Pancreas (tissue), 10 donors: ENCODE results near the gene CCDC12. TPM values are rescaled to one million over a fixed set of nuclear protein-coding genes. Genes with fewer than 3 reads are reported as not detected.
A peak's percentile ranks its signal among the peaks of the same experiment; 100 is the strongest.

Experiments
- ATAC-seq, 4 donors: fragments of 200-7000 bp; cut with Tn5 transposase; one replicate each; pipeline versions ENCODE4 v1.8.0 to v1.9.1; 2020; ENCODE audit warnings: mild to moderate bottlenecking in 4 of 4, moderate library complexity in 4 of 4
- DNase-seq, 6 donors: peaks; one replicate each; pipeline ENCODE4 v3.0.0-alpha.2; 2020
- FAIRE-seq: peaks from 2 replicates; lab custom pipeline; 2012; peaks lifted over from hg19 to GRCh38; lab: Jason Lieb, UNC
- H3K27ac ChIP-seq, 4 donors: fragments of 200-600 bp; sonication (generic); 1 replicate in 3 of 4; 2 replicates in 1 of 4; pipeline versions ENCODE4 v1.5.0 to v1.8.0; 2020
- H3K27me3 ChIP-seq, 4 donors: fragments of 200-600 bp; one replicate each; pipeline ENCODE4 v1.8.0; 2021
- H3K36me3 ChIP-seq, 3 donors: fragments of 200-600 bp; sonication (generic) in 1 of 3; one replicate each; pipeline versions ENCODE4 v1.5.0 to v1.8.0; 2020 to 2021
- H3K4me1 ChIP-seq, 3 donors: fragments of 200-600 bp; one replicate each; pipeline ENCODE4 v1.8.0; 2021
- H3K4me3 ChIP-seq, 4 donors: fragments of 200-600 bp; sonication (generic) in 2 of 4; one replicate each; pipeline versions ENCODE4 v1.5.0 to v1.8.0; 2020 to 2021
- H3K9me3 ChIP-seq, 4 donors: fragments of 200-600 bp; one replicate each; pipeline ENCODE4 v1.8.0; 2021
- WGBS, 2 donors: extraction: QIAGEN DNeasy Blood & Tissue Kit; methylation state at CpG; one replicate each; pipeline ENCODE4 v1.1.7; 2013; 5-methylcytosine and 5-hydroxymethylcytosine counted together
- intact Hi-C, 3 donors: fragments of 100-400 bp; cut with DNase I; formaldehyde crosslinking; loops; one replicate each; pipeline versions ENCODE4 v1.11.1 to v1.14.2; 2022
- polyA plus RNA-seq, 2 donors: library from polyadenylated mRNA; stranded (reverse); fragments of 200-250 nt; gene quantifications; one replicate each; pipeline ENCODE4 v1.2.3, GENCODE V29; 2013
- total RNA-seq, 6 donors: library from RNA; stranded (reverse); fragmentation: NEBNext Ultra II Directional in 4 of 6; extraction: Animal tissue kit (Norgen Biotek cat#: 25700) in 4 of 6; gene quantifications; one replicate each; pipeline versions ENCODE4 v1.2.1 to v1.2.4, GENCODE V29; 2021 to 2023
- TF ChIP-seq, protein P1 (sequence below), 4 donors: fragments of 200-600 bp; sonication (generic) in 3 of 4; IDR thresholded peaks; one replicate each; pipeline versions ENCODE4 v1.5.0 to v1.8.0; 2021; ENCODE audit warnings: antibody characterized with exemption in 4 of 4
- donor health status: healthy with polysubstance abuse.
- donor health status: DM: no; HTN: no; CAD: no; lungs with moderate emphysema.
- donor health status: DM: no; HTN: no; CAD: no.
- donor health status: control.
- donor health status: control.
- donor health status: Bipolar disorder and iron deficiency.
- donor health status: DM: yes; HTN: yes; CAD: no.
- donor health status: DM: no; HTN: no; CAD: no.
- donor health status: DM: no; HTN: no; CAD: no.
- donor health status: DM: yes; HTN: yes; CAD: no.

CCDC12 gene
- total and polyA plus RNA-seq, 8 donors: 20.7 to 82.8 (median 24.9) TPM

DNA sequence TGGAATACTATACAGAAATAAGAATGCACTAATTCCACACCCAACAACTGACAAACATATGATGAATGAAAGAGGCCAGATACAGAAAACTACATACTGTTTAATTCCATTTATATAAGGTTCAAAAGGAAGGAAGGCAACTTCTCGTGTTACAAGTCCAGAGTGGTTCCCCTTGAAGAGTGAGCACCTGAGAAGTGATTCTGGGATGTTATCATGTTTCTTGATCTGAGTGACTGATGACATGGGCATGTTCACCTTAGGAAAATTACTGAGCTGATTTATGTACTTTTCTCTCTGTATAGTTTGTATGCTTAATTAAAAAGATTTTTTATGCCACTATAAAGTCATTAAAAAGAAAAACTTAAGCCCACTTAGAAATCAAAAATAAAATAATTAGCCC lies 13.6 kb downstream of the CCDC12 start:
- no peak for FAIRE-seq
- Histone ChIP-seq H3K36me3 (no peaks in the 10 kb centered on the region), H3K4me3 (no peak overlapping the region), H3K4me1 (peaks cover 52 to 54% (median 54%) of the 10 kb centered on the region in 3 donors), H3K27ac (peak overlapping the region in 1 of 4 donors; percentile 12), H3K9me3 (no peaks in the 10 kb centered on the region), H3K27me3 (no peaks in the 10 kb centered on the region)
- WGBS, 2 donors: 91 to 94% methylated on average over 1 of the region's 1 CpG
- intact Hi-C loops: no loop called here
- ATAC-seq: no peak
- no peak for DNase-seq
- TF ChIP-seq, protein P1, sequence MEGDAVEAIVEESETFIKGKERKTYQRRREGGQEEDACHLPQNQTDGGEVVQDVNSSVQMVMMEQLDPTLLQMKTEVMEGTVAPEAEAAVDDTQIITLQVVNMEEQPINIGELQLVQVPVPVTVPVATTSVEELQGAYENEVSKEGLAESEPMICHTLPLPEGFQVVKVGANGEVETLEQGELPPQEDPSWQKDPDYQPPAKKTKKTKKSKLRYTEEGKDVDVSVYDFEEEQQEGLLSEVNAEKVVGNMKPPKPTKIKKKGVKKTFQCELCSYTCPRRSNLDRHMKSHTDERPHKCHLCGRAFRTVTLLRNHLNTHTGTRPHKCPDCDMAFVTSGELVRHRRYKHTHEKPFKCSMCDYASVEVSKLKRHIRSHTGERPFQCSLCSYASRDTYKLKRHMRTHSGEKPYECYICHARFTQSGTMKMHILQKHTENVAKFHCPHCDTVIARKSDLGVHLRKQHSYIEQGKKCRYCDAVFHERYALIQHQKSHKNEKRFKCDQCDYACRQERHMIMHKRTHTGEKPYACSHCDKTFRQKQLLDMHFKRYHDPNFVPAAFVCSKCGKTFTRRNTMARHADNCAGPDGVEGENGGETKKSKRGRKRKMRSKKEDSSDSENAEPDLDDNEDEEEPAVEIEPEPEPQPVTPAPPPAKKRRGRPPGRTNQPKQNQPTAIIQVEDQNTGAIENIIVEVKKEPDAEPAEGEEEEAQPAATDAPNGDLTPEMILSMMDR (IDR thresholded peaks at IDR 0.05): no peak

DNA sequence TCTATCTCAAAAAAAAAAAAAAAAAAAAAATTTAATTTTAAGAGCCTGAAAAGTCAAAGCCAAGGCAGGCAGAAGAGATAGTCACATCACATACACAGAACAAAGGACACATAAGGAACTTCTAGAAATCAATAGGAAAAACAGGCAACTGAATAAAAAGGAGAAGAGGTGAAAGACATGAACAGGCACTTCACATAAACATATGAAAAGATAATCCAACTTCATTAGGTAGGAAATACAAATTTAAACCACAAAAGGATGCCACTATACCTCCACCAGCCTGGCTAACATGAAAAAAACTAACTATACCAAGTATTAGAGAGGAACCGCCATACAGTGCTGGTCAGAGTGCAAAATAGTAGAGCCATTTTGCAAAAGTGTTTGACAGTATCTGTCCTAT lies 14.1 kb downstream of the CCDC12 start:
- peak overlapping the region in 1 of 4 donors; percentile 12 for H3K27ac ChIP-seq
- TF ChIP-seq, protein P1 (IDR thresholded peaks at IDR 0.05): no peak
- ATAC-seq (no peak), FAIRE-seq (no peak), DNase-seq (no peak)
- peaks cover 53 to 54% (median 53%) of the 10 kb centered on the region in 3 donors for H3K4me1 ChIP-seq
- no peaks in the 10 kb centered on the region for H3K27me3 ChIP-seq
- no peaks in the 10 kb centered on the region for H3K36me3 ChIP-seq
- WGBS, 2 donors: 100% methylated on average over 1 of the region's 1 CpG
- H3K9me3 ChIP-seq: no peaks in the 10 kb centered on the region
- no peak overlapping the region for H3K4me3 ChIP-seq
- intact Hi-C loops: no loop called here

DNA sequence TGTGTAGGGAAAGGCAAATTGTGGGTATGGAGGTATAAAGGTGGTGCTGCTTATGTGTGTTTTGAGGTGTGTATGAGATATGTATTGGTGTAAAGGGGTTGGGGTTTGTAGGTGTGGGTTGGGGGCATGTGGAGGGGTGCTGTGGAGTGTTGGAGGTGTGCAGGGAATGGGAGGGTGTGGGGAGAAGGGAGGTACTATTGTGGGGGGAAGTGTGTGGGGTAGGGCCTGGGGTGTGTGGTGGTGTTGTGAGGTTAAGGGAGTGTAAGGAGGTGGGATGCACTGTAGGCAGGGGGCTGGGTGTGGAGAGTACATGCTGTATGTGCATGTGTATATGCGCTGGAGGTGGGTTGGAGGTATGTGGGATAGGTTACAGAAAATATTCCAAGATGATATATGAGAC lies 15.7 kb downstream of the CCDC12 start:
- H3K27me3 ChIP-seq: no peaks in the 10 kb centered on the region
- no peaks in the 10 kb centered on the region for H3K9me3 ChIP-seq
- no peak for DNase-seq
- H3K27ac ChIP-seq: peak overlapping the region; percentile 51 to 84 (median 78)
- peaks cover 55 to 61% (median 59%) of the 10 kb centered on the region in 3 donors for H3K4me1 ChIP-seq
- H3K4me3 ChIP-seq: no peak overlapping the region
- ATAC-seq: peak in 2 of 4 donors; percentile 6 to 7
- TF ChIP-seq, protein P1 (IDR thresholded peaks at IDR 0.05): no peak
- no peaks in the 10 kb centered on the region for H3K36me3 ChIP-seq
- FAIRE-seq: no peak
- intact Hi-C loops: no loop called here
- 85 to 100% methylated on average over 1 of the region's 1 CpG for WGBS, 2 donors

DNA sequence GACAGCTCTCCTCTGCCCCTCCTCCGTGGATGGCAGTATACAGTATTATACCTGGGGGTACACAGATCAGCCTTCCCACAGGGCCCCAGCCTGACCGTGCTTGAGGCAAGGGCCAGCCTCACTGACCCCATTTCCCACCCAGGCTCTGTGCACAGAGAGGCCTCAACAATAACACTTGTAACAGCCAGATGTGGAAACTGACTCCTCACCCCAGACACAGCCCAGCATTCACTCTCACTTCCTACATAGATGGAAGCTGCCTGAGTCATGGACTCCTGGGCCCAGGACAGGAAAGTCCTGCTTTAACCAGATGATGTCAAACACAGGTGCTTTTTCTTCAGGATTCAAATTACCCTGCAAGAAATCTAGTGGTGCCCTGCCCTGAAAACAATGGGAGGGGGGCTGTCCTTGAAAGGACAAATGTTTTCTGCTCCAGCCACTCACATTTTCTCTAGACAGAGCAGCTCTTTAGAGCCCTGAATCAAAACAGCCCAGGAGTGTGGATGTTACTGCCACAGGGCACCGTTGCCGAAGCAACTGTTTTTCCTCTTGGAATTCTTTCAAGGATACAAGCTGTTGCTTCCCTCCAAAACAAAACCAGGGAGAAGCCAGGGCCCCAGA lies 16.4 kb downstream of the CCDC12 start:
- Histone ChIP-seq H3K27me3 (no peaks in the 10 kb centered on the region), H3K36me3 (no peaks in the 10 kb centered on the region), H3K9me3 (no peaks in the 10 kb centered on the region), H3K4me3 (no peak overlapping the region), H3K4me1 (peaks cover 58 to 65% (median 59%) of the 10 kb centered on the region in 3 donors), H3K27ac (peak overlapping the region; percentile 51 to 84 (median 78))
- ATAC-seq (peak; percentile 76 to 82 (median 80)), DNase-seq (peak in 4 of 6 donors; percentile 39 to 77 (median 58)), FAIRE-seq (no peak)
- WGBS, 2 donors: 18 to 23% methylated on average over 4 of the region's 4 CpGs
- intact Hi-C loops: no loop called here
- TF ChIP-seq, protein P1 (IDR thresholded peaks at IDR 0.05): no peak

GRCh38 chr3:46959161-46959511 lies 17.4 kb downstream of the CCDC12 start:
- intact Hi-C loops: no loop called here
- no peaks in the 10 kb centered on the region for H3K27me3 ChIP-seq
- WGBS, 2 donors: 77 to 90% methylated on average over 6 of the region's 6 CpGs
- H3K27ac ChIP-seq: peak overlapping the region; percentile 51 to 84 (median 78)
- no peak overlapping the region for H3K4me3 ChIP-seq
- H3K9me3 ChIP-seq: no peaks in the 10 kb centered on the region
- DNase-seq: no peak
- peak in 1 of 4 donors; percentile 3 for ATAC-seq
- FAIRE-seq: no peak
- no peaks in the 10 kb centered on the region for H3K36me3 ChIP-seq
- TF ChIP-seq, protein P1 (IDR thresholded peaks at IDR 0.05): no peak
- H3K4me1 ChIP-seq: peaks cover 53 to 60% (median 55%) of the 10 kb centered on the region in 3 donors
